Body of pancreas (tissue), 4 donors: ENCODE data around the gene ZNF749.

ENCODE experiments used
- POLR2A ChIP-seq, 3 donors: fragments of 450-650 bp; IDR thresholded peaks; one replicate each; pipeline ENCODE4 v1.6.1; 2016; ENCODE audit warnings: antibody characterized with exemption in 3 of 3, mild to moderate bottlenecking in 2 of 3
- TF ChIP-seq, protein P1 (sequence below), 7 experiments: fragments of 450-650 bp in 4 of 7; fragments of 200-600 bp in 3 of 7; sonication (generic) in 3 of 7; IDR thresholded peaks; one replicate each; pipeline ENCODE4 v1.5.1; 2016 to 2019; ENCODE audit warnings: antibody characterized with exemption in 7 of 7

DNA sequence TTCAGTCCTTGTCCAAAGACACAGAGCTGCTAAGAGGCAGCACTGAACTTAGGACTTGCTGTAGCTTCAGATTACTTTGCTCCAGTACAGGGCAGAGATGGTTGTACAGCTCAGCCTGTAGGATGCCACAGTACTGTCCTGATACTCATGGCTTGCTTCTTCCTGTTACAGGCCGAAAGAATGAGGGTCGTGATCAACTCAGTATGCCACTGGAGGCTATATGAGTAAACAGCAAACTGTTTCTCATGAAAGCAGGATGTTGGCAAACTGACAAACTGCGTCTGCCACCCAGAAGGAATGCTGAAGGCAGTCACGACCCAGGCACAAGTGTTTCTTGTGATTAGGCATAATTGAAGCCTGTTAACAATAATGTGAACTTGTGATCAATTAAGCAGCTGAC is 2.8 kb downstream of the ZNF749 start:
- TF ChIP-seq, protein P1, sequence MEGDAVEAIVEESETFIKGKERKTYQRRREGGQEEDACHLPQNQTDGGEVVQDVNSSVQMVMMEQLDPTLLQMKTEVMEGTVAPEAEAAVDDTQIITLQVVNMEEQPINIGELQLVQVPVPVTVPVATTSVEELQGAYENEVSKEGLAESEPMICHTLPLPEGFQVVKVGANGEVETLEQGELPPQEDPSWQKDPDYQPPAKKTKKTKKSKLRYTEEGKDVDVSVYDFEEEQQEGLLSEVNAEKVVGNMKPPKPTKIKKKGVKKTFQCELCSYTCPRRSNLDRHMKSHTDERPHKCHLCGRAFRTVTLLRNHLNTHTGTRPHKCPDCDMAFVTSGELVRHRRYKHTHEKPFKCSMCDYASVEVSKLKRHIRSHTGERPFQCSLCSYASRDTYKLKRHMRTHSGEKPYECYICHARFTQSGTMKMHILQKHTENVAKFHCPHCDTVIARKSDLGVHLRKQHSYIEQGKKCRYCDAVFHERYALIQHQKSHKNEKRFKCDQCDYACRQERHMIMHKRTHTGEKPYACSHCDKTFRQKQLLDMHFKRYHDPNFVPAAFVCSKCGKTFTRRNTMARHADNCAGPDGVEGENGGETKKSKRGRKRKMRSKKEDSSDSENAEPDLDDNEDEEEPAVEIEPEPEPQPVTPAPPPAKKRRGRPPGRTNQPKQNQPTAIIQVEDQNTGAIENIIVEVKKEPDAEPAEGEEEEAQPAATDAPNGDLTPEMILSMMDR (IDR thresholded peaks at IDR 0.05) = no peak
- TF ChIP-seq POLR2A (IDR thresholded peaks at IDR 0.05) = no peak
